ENCODE measurements around the gene C1QC.

DNA sequence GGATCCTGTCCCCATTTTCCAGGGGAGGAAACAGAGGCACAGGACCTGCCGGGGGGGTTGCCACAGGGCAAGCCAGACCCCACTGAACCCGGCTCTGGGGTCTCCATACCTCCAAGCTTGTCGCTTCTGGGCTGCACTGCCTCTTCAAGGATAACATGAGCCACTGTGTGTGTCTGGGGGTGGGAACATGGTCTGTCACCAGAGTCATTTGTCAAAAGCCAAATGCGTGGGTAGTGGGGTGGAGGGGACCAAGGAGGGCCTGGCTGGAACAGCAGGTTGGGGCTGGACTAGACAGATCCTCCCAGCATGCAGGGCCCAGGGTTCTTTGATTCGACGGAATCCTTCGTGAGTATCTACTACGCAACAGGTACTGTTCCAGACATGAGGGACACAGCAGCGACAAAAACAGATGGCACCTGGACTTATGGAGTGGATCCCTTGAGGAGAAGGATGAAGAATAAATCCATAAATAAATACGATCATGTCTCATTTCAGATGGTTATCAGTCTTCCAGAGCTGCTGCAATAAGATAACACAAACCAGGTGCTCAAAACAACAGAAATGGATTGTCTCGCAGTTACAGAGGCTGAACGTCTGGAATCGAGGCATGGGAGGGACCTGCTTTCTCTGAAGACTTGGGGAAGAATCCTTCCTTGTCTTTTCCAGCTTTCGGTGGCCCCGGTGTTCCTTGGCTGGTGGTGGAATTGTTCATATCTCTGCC is 38.3 kb downstream of the C1QC start:
- TF ChIP-seq POLR2AphosphoS5 (IDR thresholded peaks at IDR 0.05; ENCODE audit: low read depth, low read length) = no peak
- no peak for TF ChIP-seq NRF1 (IDR thresholded peaks at IDR 0.05; ENCODE audit: low read depth, low read length)
- no peak for TF ChIP-seq CHD2 (IDR thresholded peaks at IDR 0.05; ENCODE audit: low read length)

Measured in H1 (cell line).